Measurements from ENCODE around the gene B4GALT2. TPM values are rescaled to one million over a fixed set of nuclear protein-coding genes. Genes with fewer than 3 reads are reported as not detected.

Gene B4GALT2
- total and polyA plus RNA-seq, 10 of the 15 experiments (the other 5 are each of a cell fraction or from before 2014, with no cell fraction given) = 0.98 to 61.0 (median 23.4) TPM

- SMC1A ChIA-PET (ENCODE audit: uncharacterized antibody, unreplicated experiment) = interaction anchor here (1.5 to 8.7 kb wide), 2 partner anchors 171 to 287 kb away, joined by 3 to 481 read pairs; partner anchors contain the start of gene KDM4A
- WGBS (ENCODE audit: insufficient coverage, insufficient replicate concordance, low lambda C conversion rate, missing lambda C conversion rate) = 97% methylated on average over 8 of the region's 8 CpGs
- Histone ChIP-seq H4K20me1 (ENCODE audit: control insufficient read depth, insufficient read depth) (no peaks in the 10 kb centered on the region), H3K4me3 (no peak overlapping the region), H3K4me2 (ENCODE audit: control insufficient read depth, insufficient read depth) (no peak overlapping the region), H3K9ac (ENCODE audit: control insufficient read depth, insufficient read depth, low read length) (no peak overlapping the region), H3K9me3 (replicated peaks; ENCODE audit: control insufficient read depth, insufficient read depth, low read length) (no peaks in the 10 kb centered on the region), H3K27me3 (replicated peaks in 1 of 2; ENCODE audit: control insufficient read depth in 2 of 2, insufficient read depth in 2 of 2, low read length in 1 of 2) (no peaks in the 10 kb centered on the region), H3K4me1 (ENCODE audit: control insufficient read depth, insufficient read depth, low read length) (peaks cover 11% of the 10 kb centered on the region), H3K27ac (ENCODE audit: control insufficient read depth, insufficient read depth) (no peak overlapping the region), H3K79me2 (ENCODE audit: control insufficient read depth, insufficient read depth, low read length) (no peaks in the 10 kb centered on the region), H3K36me3 (ENCODE audit: control insufficient read depth in 2 of 2, insufficient read depth in 2 of 2, low read length in 1 of 2) (no peaks in the 10 kb centered on the region), H2AFZ (ENCODE audit: control insufficient read depth, low read depth, low read length) (no peak overlapping the region)
- no peak for ATAC-seq
- in situ Hi-C loops (cut with MboI) (loop anchor here (5.0 kb wide), 1 partner anchor 410 kb away; no protein-coding TSS in a partner anchor), intact Hi-C loops (cut with micrococcal nuclease; ENCODE audit: unreplicated experiment) (no loop called here)
- RAD21 ChIA-PET (ENCODE audit: unreplicated experiment) = interaction anchor here (13.3 kb wide), 1 partner anchor 171 kb away, joined by 587 read pairs; no protein-coding TSS in a partner anchor
- BruUV-seq (replicated peaks) = no TSS peak
- no peak for DNase-seq (ENCODE audit: low read depth, low spot score)
- POLR2A ChIA-PET = no interaction called here
- no peak for FAIRE-seq
- CTCF ChIA-PET = interaction anchor here (0.8 to 19.3 kb wide), 2 partner anchors 174 to 286 kb away, joined by 4 to 1117 read pairs; no protein-coding TSS in a partner anchor
- TF ChIP-seq HDGF (IDR thresholded peaks at IDR 0.05) = no peak
- TF ChIP-seq ELK1 (IDR thresholded peaks at IDR 0.05; ENCODE audit: low read depth, low read length) = no peak
- TF ChIP-seq STAT3 (IDR thresholded peaks at IDR 0.05; ENCODE audit: low read depth, low read length) = no peak
- no peak for TF ChIP-seq POU2F2 (IDR thresholded peaks at IDR 0.05; ENCODE audit: borderline replicate concordance, low read depth, low read length)
- no peak for TF ChIP-seq TCF12 (IDR thresholded peaks at IDR 0.05; ENCODE audit: low read depth, low read length)
- TF ChIP-seq NFXL1 (IDR thresholded peaks at IDR 0.05; ENCODE audit: borderline replicate concordance) = no peak
- no peak for TF ChIP-seq SKIL (IDR thresholded peaks at IDR 0.05; ENCODE audit: low read depth, poor library complexity, severe bottlenecking)
- TF ChIP-seq LARP7 (IDR thresholded peaks at IDR 0.05) = no peak
- TF ChIP-seq CHD4 (IDR thresholded peaks at IDR 0.05) = no peak
- no peak for TF ChIP-seq SUZ12 (IDR thresholded peaks at IDR 0.05; ENCODE audit: unreplicated experiment)
- TF ChIP-seq HDAC2 (IDR thresholded peaks at IDR 0.05) = no peak
- no peak for TF ChIP-seq NFYA (IDR thresholded peaks at IDR 0.05; ENCODE audit: borderline replicate concordance, low read depth, low read length)
- TF ChIP-seq RAD21 (IDR thresholded peaks at IDR 0.05; ENCODE audit: insufficient read depth, low read depth, low read length) = no peak
- no peak for TF ChIP-seq PAX8 (IDR thresholded peaks at IDR 0.05)
- TF ChIP-seq DPF2 (IDR thresholded peaks at IDR 0.05) = no peak
- TF ChIP-seq IRF4 (IDR thresholded peaks at IDR 0.05; ENCODE audit: low read depth, low read length) = no peak
- no peak for TF ChIP-seq SMAD1 (IDR thresholded peaks at IDR 0.05; ENCODE audit: low read depth, partially characterized antibody)
Measured at GRCh38 chr1:43937179-43937865, 41.7 kb upstream of the B4GALT2 start.

Data from GM12878 (cell line).